IMR-90 (cell line): ENCODE results near the gene PTPRC. TPM values are rescaled to one million over a fixed set of nuclear protein-coding genes. Genes with fewer than 3 reads are reported as not detected.

Source experiments
- ATAC-seq: fragments of 200-7000 bp; cut with Tn5 transposase; 2 replicates; pipeline ENCODE4 v1.9.1; 2020; ENCODE audit warnings: low read depth, mild to moderate bottlenecking, moderate library complexity
- BruUV-seq: library from RNA; stranded (reverse); fragments of 400-500 nt; replicated peaks from 2 replicates; lab custom pipeline; 2021; lab: Mats Ljungman, UMichigan
- CTCF ChIA-PET: fragments of 300-600 bp; formaldehyde crosslinking; extraction: SDS; loops from one replicate; lab custom pipeline; 2021; ENCODE audit warnings: antibody characterized with exemption; lab: Yijun Ruan, JAX
- POLR2A ChIA-PET: fragments of 300-600 bp; sonication (Branson Sonifier 250); formaldehyde crosslinking; loops from one replicate; lab custom pipeline; 2022; ENCODE audit warnings: antibody characterized with exemption; ENCODE audit not compliant: unreplicated experiment; lab: Charles Lee
- DNase-seq: peaks from one replicate; pipeline ENCODE4 v3.0.0; 2013
- H2AFZ ChIP-seq: replicated peaks from 2 replicates; pipeline ENCODE3; 2013; ENCODE audit warnings: low read length, mild to moderate bottlenecking; ENCODE audit not compliant: poor library complexity
- H2AK5ac ChIP-seq: 2 replicates; pipeline ENCODE4 v1.6.1; 2013; ENCODE audit warnings: low read depth, low read length, inconsistent platforms
- H2AK9ac ChIP-seq: replicated peaks from 2 replicates; pipeline ENCODE3; 2013; ENCODE audit warnings: mild to moderate bottlenecking, low read depth, low read length, moderate library complexity; ENCODE audit not compliant: poor library complexity
- H2BK120ac ChIP-seq: 2 replicates; pipeline ENCODE4 v1.6.1; 2013; ENCODE audit warnings: low read depth, low read length, inconsistent platforms
- H2BK15ac ChIP-seq: 3 replicates; pipeline ENCODE4 v1.6.1; 2013; ENCODE audit warnings: low read depth, low read length, inconsistent platforms
- H2BK20ac ChIP-seq: 2 replicates; pipeline ENCODE4 v1.6.1; 2013; ENCODE audit warnings: low read depth, mild to moderate bottlenecking, inconsistent platforms, low read length, moderate library complexity
- H2BK5ac ChIP-seq: 2 replicates; pipeline ENCODE4 v1.6.1; 2013; ENCODE audit warnings: mild to moderate bottlenecking, low read depth, low read length, inconsistent platforms; ENCODE audit not compliant: poor library complexity, severe bottlenecking
- H3K14ac ChIP-seq: replicated peaks from 2 replicates; pipeline ENCODE4 v1.6.1; 2013; ENCODE audit warnings: low read depth, low read length, inconsistent platforms
- H3K18ac ChIP-seq: 2 replicates; pipeline ENCODE4 v1.6.1; 2013; ENCODE audit warnings: low read depth, low read length, control low read depth
- H3K23ac ChIP-seq: 2 replicates; pipeline ENCODE4 v1.6.1; 2013; ENCODE audit warnings: low read depth, low read length, inconsistent platforms
- H3K27ac ChIP-seq: 2 replicates; pipeline ENCODE4 v1.5.1; 2013; ENCODE audit warnings: mild to moderate bottlenecking, control low read depth, low read length; ENCODE audit not compliant: insufficient read depth
- H3K27me3 ChIP-seq: 2 replicates; pipeline ENCODE4 v1.6.1; 2013; ENCODE audit warnings: low read length; ENCODE audit not compliant: control insufficient read depth, insufficient read depth
- H3K36me3 ChIP-seq: 2 replicates; pipeline ENCODE4 v1.6.1; 2013; ENCODE audit warnings: low read length, mixed read lengths; ENCODE audit not compliant: control insufficient read depth, insufficient read depth
- H3K4ac ChIP-seq: 2 replicates; pipeline ENCODE4 v1.6.1; 2013; ENCODE audit warnings: low read depth, low read length, inconsistent platforms
- H3K4me1 ChIP-seq: 2 replicates; pipeline ENCODE4 v1.6.1; 2013; ENCODE audit warnings: low read length, mixed read lengths; ENCODE audit not compliant: control insufficient read depth, insufficient read depth
- H3K4me2 ChIP-seq: 2 replicates; pipeline ENCODE4 v1.6.1; 2013; ENCODE audit warnings: low read depth, mild to moderate bottlenecking, control low read depth, low read length, moderate library complexity
- H3K4me3 ChIP-seq: 2 replicates; pipeline ENCODE4 v1.5.1; 2013; ENCODE audit warnings: low read depth, mild to moderate bottlenecking, control low read depth, low read length, moderate library complexity; ENCODE audit not compliant: insufficient read depth
- H3K56ac ChIP-seq: 2 replicates; pipeline ENCODE4 v1.6.1; 2013; ENCODE audit warnings: low read length, inconsistent platforms; ENCODE audit not compliant: insufficient read depth; ENCODE audit errors: extremely low read depth
- H3K79me1 ChIP-seq, 2 experiments: 2 replicates each; pipeline ENCODE4 v1.6.1; 2013; ENCODE audit warnings: low read length in 2 of 2, inconsistent platforms in 1 of 2, low read depth in 1 of 2
- H3K9ac ChIP-seq: 2 replicates; pipeline ENCODE4 v1.6.1; 2013; ENCODE audit warnings: low read depth, low read length, control low read depth
- H3K9me1 ChIP-seq: 2 replicates; pipeline ENCODE4 v1.6.1; 2013; ENCODE audit warnings: low read length, inconsistent platforms; ENCODE audit not compliant: insufficient read depth
- H3K9me3 ChIP-seq: 2 replicates; pipeline ENCODE4 v1.6.1; 2013; ENCODE audit warnings: low read length; ENCODE audit not compliant: control insufficient read depth, insufficient read depth
- H4K20me1 ChIP-seq: 2 replicates; pipeline ENCODE4 v1.6.1; 2013; ENCODE audit warnings: low read length, inconsistent platforms; ENCODE audit not compliant: insufficient read depth
- H4K5ac ChIP-seq: 2 replicates; pipeline ENCODE4 v1.6.1; 2013; ENCODE audit warnings: mild to moderate bottlenecking, low read depth, low read length, control low read depth
- H4K8ac ChIP-seq, 2 experiments: 2 replicates each; pipeline ENCODE4 v1.6.1; 2013; ENCODE audit warnings: low read depth in 2 of 2, low read length in 2 of 2, control low read depth in 1 of 2, inconsistent platforms in 1 of 2
- H4K91ac ChIP-seq: 2 replicates; pipeline ENCODE4 v1.6.1; 2013; ENCODE audit warnings: low read depth, low read length, inconsistent platforms; ENCODE audit not compliant: insufficient read depth
- BHLHE40 ChIP-seq: fragments of 150-350 bp; IDR thresholded peaks from 2 replicates; pipeline ENCODE4 v1.6.1; 2016; ENCODE audit warnings: mild to moderate bottlenecking, low read depth, low read length
- CHD1 ChIP-seq: IDR thresholded peaks from 2 replicates; pipeline ENCODE4 v1.6.1; 2012; ENCODE audit warnings: low read depth, low read length, improper control_type of control experiment
- MAZ ChIP-seq: IDR thresholded peaks from 2 replicates; pipeline ENCODE4 v1.6.1; 2012; ENCODE audit warnings: low read depth, mild to moderate bottlenecking, low read length, improper control_type of control experiment, moderate library complexity, borderline replicate concordance
- NFE2L2 ChIP-seq: fragments of 150-350 bp; IDR thresholded peaks from 2 replicates; pipeline ENCODE4 v1.6.1; 2016; ENCODE audit warnings: low read depth, mild to moderate bottlenecking, low read length
- SMC3 ChIP-seq: fragments of 150-350 bp; IDR thresholded peaks from 2 replicates; pipeline ENCODE4 v1.6.1; 2016; ENCODE audit warnings: low read depth, mild to moderate bottlenecking, antibody characterized with exemption, low read length, moderate library complexity
- dilution Hi-C: fragments of 300-500 bp; cut with HindIII; formaldehyde crosslinking; loops from one replicate; pipeline ENCODE4 v1.14.3; 2018; ENCODE audit warnings: low sequenced_read_pairs; ENCODE audit not compliant: unreplicated experiment
- in situ Hi-C: fragments of 300-500 bp; cut with MboI; formaldehyde crosslinking; loops from 3 replicates; pipeline ENCODE4 v1.14.3; 2019; ENCODE audit warnings: low sequenced_read_pairs, inconsistent platforms, mixed read lengths
- intact Hi-C: fragments of 100-400 bp; cut with micrococcal nuclease; formaldehyde crosslinking; loops from 2 replicates; pipeline ENCODE4 v1.10.0; 2022
- polyA plus RNA-seq, 3 experiments: library from polyadenylated mRNA; depleted of rRNA; stranded (reverse); fragments of >200 nt; gene quantifications; 2 replicates each; pipeline ENCODE4 v1.2.3, GENCODE V29; 2012; ENCODE audit warnings: low replicate concordance in 1 of 3
- total RNA-seq: library from RNA; depleted of rRNA; stranded (reverse); fragments of >200 nt; gene quantifications from 2 replicates; pipeline ENCODE4 v1.2.3, GENCODE V29; 2012
- TF ChIP-seq, protein P1 (sequence below): conservative IDR thresholded peaks from 2 replicates; pipeline ENCODE4 v1.5.1; 2012; ENCODE audit warnings: mild to moderate bottlenecking, low read depth, low read length, improper control_type of control experiment
- TF ChIP-seq, protein P2 (sequence below): fragments of 150-350 bp; IDR thresholded peaks from 2 replicates; pipeline ENCODE4 v1.6.1; 2016; ENCODE audit warnings: low read depth, mild to moderate bottlenecking, low read length, moderate library complexity, borderline replicate concordance

The PTPRC gene
- total and polyA plus RNA-seq, 2 of the 4 experiments (the other 2 are of a cell fraction): not detected

DNA sequence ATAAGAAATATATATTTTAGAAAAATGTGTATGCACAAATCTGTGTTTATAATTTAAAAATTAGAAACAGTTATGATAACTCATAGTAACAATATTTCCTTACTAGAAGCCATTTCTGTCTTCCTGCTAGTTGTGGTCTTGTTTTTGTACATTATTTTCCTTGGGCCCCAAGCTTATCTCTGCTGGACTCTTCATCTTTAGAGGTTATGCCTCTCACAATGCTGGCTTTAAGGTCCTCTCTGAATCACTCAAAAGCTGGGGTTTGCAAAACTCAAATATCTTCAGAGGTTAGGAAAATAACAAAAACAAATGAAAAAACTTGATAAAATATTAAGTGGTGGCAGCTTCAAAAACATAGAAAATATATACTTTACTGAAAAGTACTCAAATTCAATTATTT lies 133.8 kb downstream of the PTPRC start:
- H4K91ac ChIP-seq: no peak overlapping the region

More for the DNA sequence above, 133.8 kb downstream of the PTPRC start:
- Histone ChIP-seq H2BK120ac (no peak overlapping the region), H3K27ac (no peak overlapping the region), H4K8ac (no peak overlapping the region), H3K4me1 (peaks cover 8% of the 10 kb centered on the region; the same call in 1 of the 2 replicates), H3K23ac (no peak overlapping the region), H3K9me3 (no peaks in the 10 kb centered on the region), H3K9me1 (no peaks in the 10 kb centered on the region; the same call in 1 of the 2 replicates), H2AK5ac (no peak overlapping the region), H3K36me3 (no peaks in the 10 kb centered on the region), H3K27me3 (no peaks in the 10 kb centered on the region), H2AFZ (no peak overlapping the region), H4K20me1 (no peaks in the 10 kb centered on the region), H3K18ac (no peak overlapping the region), H2BK5ac (no peak overlapping the region), H2BK20ac (no peak overlapping the region), H3K9ac (no peak overlapping the region), H3K4me3 (no peak overlapping the region), H3K4ac (no peak overlapping the region), H2BK15ac (no peak overlapping the region), H2AK9ac (no peak overlapping the region), H3K14ac (no peak overlapping the region), H3K79me1 (no peaks in the 10 kb centered on the region), H3K4me2 (no peak overlapping the region), H4K5ac (no peak overlapping the region), H3K56ac (no peak overlapping the region)
- DNase-seq (no peak), ATAC-seq (no peak)
- TF ChIP-seq CHD1 (no peak), SMC3 (no peak), MAZ (no peak), NFE2L2 (no peak), BHLHE40 (no peak)
- TF ChIP-seq, protein P1, sequence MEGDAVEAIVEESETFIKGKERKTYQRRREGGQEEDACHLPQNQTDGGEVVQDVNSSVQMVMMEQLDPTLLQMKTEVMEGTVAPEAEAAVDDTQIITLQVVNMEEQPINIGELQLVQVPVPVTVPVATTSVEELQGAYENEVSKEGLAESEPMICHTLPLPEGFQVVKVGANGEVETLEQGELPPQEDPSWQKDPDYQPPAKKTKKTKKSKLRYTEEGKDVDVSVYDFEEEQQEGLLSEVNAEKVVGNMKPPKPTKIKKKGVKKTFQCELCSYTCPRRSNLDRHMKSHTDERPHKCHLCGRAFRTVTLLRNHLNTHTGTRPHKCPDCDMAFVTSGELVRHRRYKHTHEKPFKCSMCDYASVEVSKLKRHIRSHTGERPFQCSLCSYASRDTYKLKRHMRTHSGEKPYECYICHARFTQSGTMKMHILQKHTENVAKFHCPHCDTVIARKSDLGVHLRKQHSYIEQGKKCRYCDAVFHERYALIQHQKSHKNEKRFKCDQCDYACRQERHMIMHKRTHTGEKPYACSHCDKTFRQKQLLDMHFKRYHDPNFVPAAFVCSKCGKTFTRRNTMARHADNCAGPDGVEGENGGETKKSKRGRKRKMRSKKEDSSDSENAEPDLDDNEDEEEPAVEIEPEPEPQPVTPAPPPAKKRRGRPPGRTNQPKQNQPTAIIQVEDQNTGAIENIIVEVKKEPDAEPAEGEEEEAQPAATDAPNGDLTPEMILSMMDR: no peak
- TF ChIP-seq, protein P2, sequence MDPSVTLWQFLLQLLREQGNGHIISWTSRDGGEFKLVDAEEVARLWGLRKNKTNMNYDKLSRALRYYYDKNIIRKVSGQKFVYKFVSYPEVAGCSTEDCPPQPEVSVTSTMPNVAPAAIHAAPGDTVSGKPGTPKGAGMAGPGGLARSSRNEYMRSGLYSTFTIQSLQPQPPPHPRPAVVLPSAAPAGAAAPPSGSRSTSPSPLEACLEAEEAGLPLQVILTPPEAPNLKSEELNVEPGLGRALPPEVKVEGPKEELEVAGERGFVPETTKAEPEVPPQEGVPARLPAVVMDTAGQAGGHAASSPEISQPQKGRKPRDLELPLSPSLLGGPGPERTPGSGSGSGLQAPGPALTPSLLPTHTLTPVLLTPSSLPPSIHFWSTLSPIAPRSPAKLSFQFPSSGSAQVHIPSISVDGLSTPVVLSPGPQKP: no peak
- dilution Hi-C loops (no loop called here), in situ Hi-C loops (loop anchor here (25.0 kb wide), 2 partner anchors 690 to 1740 kb away; no protein-coding TSS in a partner anchor), intact Hi-C loops (loop anchor here (5.0 to 10.0 kb wide), 5 partner anchors 165 to 1742 kb away; no protein-coding TSS in a partner anchor)
- POLR2A ChIA-PET: no interaction called here
- CTCF ChIA-PET: interaction anchor here (0.7 kb wide), 1 partner anchor 341 kb away, joined by 3 read pairs; no protein-coding TSS in a partner anchor
- BruUV-seq: no TSS peak
